HepG2 (cell line): Measurements from ENCODE around the gene ABCC3. TPM values are rescaled to one million over a fixed set of nuclear protein-coding genes. Genes with fewer than 3 reads are reported as not detected.

ENCODE experiments used
- ATAC-seq: fragments of 200-7000 bp; cut with Tn5 transposase; 3 replicates; pipeline ENCODE4 v1.9.1; 2020; ENCODE audit warnings: mild to moderate bottlenecking, moderate library complexity
- BruUV-seq: library from RNA; stranded (reverse); fragments of 400-500 nt; replicated peaks from 2 replicates; lab custom pipeline; 2021; lab: Mats Ljungman, UMichigan
- CTCF ChIA-PET: fragments of 300-600 bp; formaldehyde crosslinking; extraction: SDS; loops from one replicate; lab custom pipeline; 2021; ENCODE audit warnings: low total read pairs, inconsistent platforms, low intra/inter-chr PET ratio; lab: Yijun Ruan, JAX
- POLR2A ChIA-PET: fragments of 350-600 bp; sonication (Branson Sonifier 250); formaldehyde crosslinking; loops from one replicate; lab custom pipeline; 2020; ENCODE audit warnings: antibody characterized with exemption, inconsistent platforms; lab: Yijun Ruan, JAX
- DNase-seq: peaks from one replicate; pipeline ENCODE4 v3.0.0-alpha.2; 2015; ENCODE audit warnings: low spot score
- FAIRE-seq: peaks from 3 replicates; lab custom pipeline; 2011; peaks lifted over from hg19 to GRCh38; lab: Jason Lieb, UNC
- H2AFZ ChIP-seq: one replicate; pipeline ENCODE4 v1.6.1; 2011; ENCODE audit warnings: low read length, inconsistent platforms
- H3K27ac ChIP-seq: fragments of 300-600 bp; 3 replicates; pipeline ENCODE4 v1.8.0; 2011; ENCODE audit warnings: mixed run types, mild to moderate bottlenecking, mixed read lengths, low read length, inconsistent platforms; ENCODE audit not compliant: insufficient read depth; ENCODE audit errors: extremely low read length
- H3K27me3 ChIP-seq, 2 experiments: fragments of 200-600 bp in 1 of 2; 2 replicates in 1 of 2; 3 replicates in 1 of 2; pipeline versions ENCODE4 v1.6.0 to v1.8.0; 2011; ENCODE audit warnings: low read length in 2 of 2, mild to moderate bottlenecking in 2 of 2, moderate library complexity in 2 of 2, inconsistent platforms in 1 of 2; ENCODE audit not compliant: insufficient read depth in 2 of 2, control insufficient read depth in 1 of 2
- H3K36me3 ChIP-seq, 2 experiments: fragments of 200-600 bp in 1 of 2; replicated peaks in 1 of 2; 2 replicates in 1 of 2; 3 replicates in 1 of 2; pipeline versions ENCODE4 v1.5.1 to v1.8.0; 2011; ENCODE audit warnings: low read length in 2 of 2, inconsistent platforms in 1 of 2; ENCODE audit not compliant: insufficient read depth in 2 of 2, control insufficient read depth in 1 of 2
- H3K4me1 ChIP-seq: 2 replicates; pipeline ENCODE4 v1.5.1; 2012; ENCODE audit warnings: low read length, inconsistent platforms; ENCODE audit not compliant: insufficient read depth
- H3K4me2 ChIP-seq: 2 replicates; pipeline ENCODE4 v1.6.0; 2011; ENCODE audit warnings: low read depth, low read length, inconsistent platforms
- H3K4me3 ChIP-seq, 3 experiments: fragments of 200-600 bp in 1 of 3; sonication (generic), shearing (Covaris generic) in 1 of 3; replicated peaks in 1 of 3; 2 replicates each; pipeline ENCODE4 v1.5.1; 2011 to 2016; ENCODE audit warnings: low read length in 3 of 3, inconsistent platforms in 2 of 3, low read depth in 2 of 3, mild to moderate bottlenecking in 2 of 3, control low read depth in 1 of 3, mixed read lengths in 1 of 3; ENCODE audit not compliant: insufficient read depth in 1 of 3
- H3K79me2 ChIP-seq: one replicate; pipeline ENCODE4 v1.6.1; 2011; ENCODE audit warnings: low read length, inconsistent platforms; ENCODE audit not compliant: insufficient read depth
- H3K9ac ChIP-seq: 2 replicates; pipeline ENCODE4 v1.6.0; 2011; ENCODE audit warnings: mild to moderate bottlenecking, low read depth, low read length, inconsistent platforms; ENCODE audit not compliant: insufficient read depth
- H3K9me3 ChIP-seq: 2 replicates; pipeline ENCODE4 v1.5.1; 2012; ENCODE audit warnings: mild to moderate bottlenecking, low read length
- H4K20me1 ChIP-seq: 2 replicates; pipeline ENCODE4 v1.6.0; 2011; ENCODE audit warnings: inconsistent platforms, mild to moderate bottlenecking, low read length, moderate library complexity; ENCODE audit not compliant: insufficient read depth
- CBX2 ChIP-seq, 2 experiments: fragments of 200-600 bp in 1 of 2; sonication (generic); formaldehyde crosslinking in 1 of 2; IDR thresholded peaks; 2 replicates each; pipeline versions ENCODE4 v1.7.0 to v1.8.1; 2018 to 2022; ENCODE audit warnings: low read depth in 2 of 2, low read length in 1 of 2, mild to moderate bottlenecking in 1 of 2, missing genetic modification reagents in 1 of 2
- CTCF ChIP-seq: sonication (generic); formaldehyde crosslinking; IDR thresholded peaks from 2 replicates; pipeline ENCODE4 v1.5.0; 2020; ENCODE audit warnings: mild to moderate bottlenecking, missing genetic modification reagents, moderate library complexity
- GTF2F1 ChIP-seq: fragments of 150-350 bp; IDR thresholded peaks from 2 replicates; pipeline ENCODE4 v1.6.1; 2014; ENCODE audit warnings: low read length
- MAFF ChIP-seq: IDR thresholded peaks from 2 replicates; pipeline ENCODE4 v1.6.1; 2011; ENCODE audit warnings: low read depth, low read length, improper control_type of control experiment
- MIXL1 ChIP-seq: IDR thresholded peaks from 2 replicates; pipeline ENCODE4 v1.6.1; 2016
- PCBP1 ChIP-seq: fragments of 200-400 bp; formaldehyde crosslinking; IDR thresholded peaks from 2 replicates; pipeline ENCODE4 v1.6.1; 2017; ENCODE audit warnings: mild to moderate bottlenecking, low read depth, low read length, borderline replicate concordance
- RAD21 ChIP-seq: fragments of 450-650 bp; formaldehyde crosslinking; IDR thresholded peaks from 2 replicates; pipeline ENCODE4 v1.5.0; 2020; ENCODE audit warnings: mild to moderate bottlenecking
- RXRA ChIP-seq: sonication (generic); formaldehyde crosslinking; IDR thresholded peaks from 2 replicates; pipeline ENCODE4 v1.5.1; 2020; ENCODE audit warnings: missing genetic modification reagents
- SALL1 ChIP-seq: sonication (generic); formaldehyde crosslinking; IDR thresholded peaks from 2 replicates; pipeline ENCODE4 v1.8.0; 2022; ENCODE audit warnings: mild to moderate bottlenecking, missing genetic modification reagents
- SRSF1 ChIP-seq: fragments of 200-400 bp; formaldehyde crosslinking; optimal IDR thresholded peaks from 2 replicates; pipeline ENCODE3; 2017; ENCODE audit warnings: mild to moderate bottlenecking, low read depth, low read length, moderate library complexity
- STAG1 ChIP-seq: sonication (generic); formaldehyde crosslinking; IDR thresholded peaks from 2 replicates; pipeline ENCODE4 v1.4.0; 2020; ENCODE audit warnings: missing genetic modification reagents
- ZFP91 ChIP-seq: sonication (generic); formaldehyde crosslinking; IDR thresholded peaks from 2 replicates; pipeline ENCODE4 v1.9.0; 2022; ENCODE audit warnings: missing genetic modification reagents, mild to moderate bottlenecking, borderline replicate concordance
- ZIK1 ChIP-seq: sonication (generic); formaldehyde crosslinking; IDR thresholded peaks from 2 replicates; pipeline ENCODE4 v1.5.0; 2020; ENCODE audit warnings: mild to moderate bottlenecking, low read depth, missing genetic modification reagents, borderline replicate concordance
- ZNF224 ChIP-seq: sonication (generic); formaldehyde crosslinking; IDR thresholded peaks from 2 replicates; pipeline ENCODE4 v1.5.0; 2020; ENCODE audit warnings: mild to moderate bottlenecking, missing genetic modification reagents
- ZNF253 ChIP-seq: sonication (generic); formaldehyde crosslinking; IDR thresholded peaks from 2 replicates; pipeline ENCODE4 v1.8.0; 2022; ENCODE audit warnings: mild to moderate bottlenecking, missing genetic modification reagents, borderline replicate concordance
- ZNF879 ChIP-seq: sonication (generic); formaldehyde crosslinking; IDR thresholded peaks from 2 replicates; pipeline ENCODE4 v1.8.1; 2023; ENCODE audit warnings: missing genetic modification reagents
- WGBS: methylation state at CpG from one replicate; pipeline ENCODE4 v1.1.6; 2017; ENCODE audit warnings: low lambda C conversion rate; 5-methylcytosine and 5-hydroxymethylcytosine counted together
- in situ Hi-C: cut with HindIII; loops from 2 replicates; pipeline ENCODE4 v1.10.0; 2017; ENCODE audit warnings: low pct_unique_long_range_greater_than_20kb; ENCODE audit not compliant: extremely low pct_ligation_motif_present
- intact Hi-C: fragments of 100-400 bp; cut with micrococcal nuclease; formaldehyde crosslinking; loops from one replicate; pipeline ENCODE4 v1.10.0; 2022; ENCODE audit not compliant: unreplicated experiment
- polyA plus RNA-seq, 8 experiments: library from polyadenylated mRNA; depleted of rRNA in 3 of 8; stranded (reverse) in 7 of 8; unstranded in 1 of 8; fragments of >200 nt; fragmentation: Illumina TruSeq in 4 of 8; extraction: Trizol in 4 of 8; gene quantifications; 2 replicates each; pipeline versions ENCODE4 v1.2.1 to v1.2.3, GENCODE V29; 2011 to 2016; ENCODE audit warnings: low read depth in 4 of 8, missing spikeins in 1 of 8, mixed read lengths in 1 of 8; ENCODE audit not compliant: insufficient read depth in 1 of 8
- total RNA-seq, 5 experiments: library from RNA; depleted of rRNA; stranded (reverse); fragments of >200 nt; fragmentation: Illumina TruSeq; extraction: Trizol; gene quantifications; 2 replicates each; pipeline ENCODE4 v1.2.3, GENCODE V29; 2016; ENCODE audit warnings: low read depth in 1 of 5
- TF ChIP-seq, protein P1 (sequence below): IDR thresholded peaks from 2 replicates; pipeline ENCODE4 v1.6.1; 2016; ENCODE audit warnings: missing compliant biosample characterization, missing genetic modification reagents, borderline replicate concordance

ABCC3 gene
- total and polyA plus RNA-seq, 2 of the 13 experiments (the other 11 are each of a cell fraction or from before 2014, with no cell fraction given) = 25.2 to 50.7 TPM

- H3K79me2 ChIP-seq = no peaks in the 10 kb centered on the region
- no peak overlapping the region for H3K27ac ChIP-seq
- 31% methylated on average over 13 of the region's 17 CpGs for WGBS
- H3K4me3 ChIP-seq = no peak overlapping the region
- H3K9ac ChIP-seq = no peak overlapping the region
- ChIA-PET CTCF (no interaction called here), POLR2A (no interaction called here)
- H3K9me3 ChIP-seq = no peaks in the 10 kb centered on the region
- no peak overlapping the region; the same call in 1 of the 2 replicates for H3K4me2 ChIP-seq
- H3K4me1 ChIP-seq = peaks cover 21% of the 10 kb centered on the region
- ATAC-seq (peak; percentile 48), FAIRE-seq (no peak), DNase-seq (no peak)
- intact Hi-C loops = no loop called here
- in situ Hi-C loops = no loop called here
- H3K36me3 ChIP-seq = no peaks in the 10 kb centered on the region
- no TSS peak for BruUV-seq
- H2AFZ ChIP-seq = no peak overlapping the region
- no peaks in the 10 kb centered on the region for H4K20me1 ChIP-seq
- H3K27me3 ChIP-seq = peaks cover 21 to 83% of the 10 kb centered on the region in 2 experiments; a peak in 4 of 5 replicates
- no peak for TF ChIP-seq ZIK1
- TF ChIP-seq, protein P1, sequence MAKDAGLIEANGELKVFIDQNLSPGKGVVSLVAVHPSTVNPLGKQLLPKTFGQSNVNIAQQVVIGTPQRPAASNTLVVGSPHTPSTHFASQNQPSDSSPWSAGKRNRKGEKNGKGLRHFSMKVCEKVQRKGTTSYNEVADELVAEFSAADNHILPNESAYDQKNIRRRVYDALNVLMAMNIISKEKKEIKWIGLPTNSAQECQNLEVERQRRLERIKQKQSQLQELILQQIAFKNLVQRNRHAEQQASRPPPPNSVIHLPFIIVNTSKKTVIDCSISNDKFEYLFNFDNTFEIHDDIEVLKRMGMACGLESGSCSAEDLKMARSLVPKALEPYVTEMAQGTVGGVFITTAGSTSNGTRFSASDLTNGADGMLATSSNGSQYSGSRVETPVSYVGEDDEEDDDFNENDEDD (CRISPR knock-in tag) = no peak
- no peak for TF ChIP-seq RAD21 (CRISPR knock-in tag)
- TF ChIP-seq GTF2F1 = no peak
- no peak for TF ChIP-seq ZNF253
- TF ChIP-seq ZNF224 = no peak
- TF ChIP-seq RXRA (CRISPR knock-in tag) = no peak
- no peak for TF ChIP-seq CBX2 (IDR thresholded peaks at IDR 0.05; ENCODE audit: low read depth, low read length)
- TF ChIP-seq CBX2 (CRISPR knock-in tag; IDR thresholded peaks at IDR 0.05; ENCODE audit: low read depth) = no peak
- TF ChIP-seq SALL1 (CRISPR knock-in tag) = 0 out of 2 replicates have a peak, but pooled peaks have one; percentile 18
- TF ChIP-seq SRSF1 = peak; percentile 44
- peak; percentile 17; the same call in 1 of the 2 replicates for TF ChIP-seq ZFP91 (CRISPR knock-in tag)
- no peak for TF ChIP-seq MAFF
- TF ChIP-seq PCBP1 = no peak
- no peak for TF ChIP-seq MIXL1 (CRISPR knock-in tag)
- 0 out of 2 replicates have a peak, but pooled peaks have one; percentile 28 for TF ChIP-seq STAG1 (CRISPR knock-in tag)
- no peak for TF ChIP-seq ZNF879 (CRISPR knock-in tag)
- TF ChIP-seq CTCF = peak; percentile 65
Observed at GRCh38 chr17:50620858-50621257, 13.8 kb upstream of the ABCC3 start.
